DND-41 (cell line): Measurements from ENCODE around the gene MYH11.

Experiments used
- ATAC-seq: fragments of 200-7000 bp; cut with Tn5 transposase; 3 replicates; pipeline ENCODE4 v1.9.1; 2021; ENCODE audit warnings: low read depth; ENCODE audit not compliant: insufficient read depth
- DNase-seq: peaks from one replicate; pipeline ENCODE4 v3.0.0-alpha.2; 2020
- H2AFZ ChIP-seq: 2 replicates; pipeline ENCODE4 v1.6.0; 2012; ENCODE audit warnings: low read depth, low read length
- H3K27ac ChIP-seq: 2 replicates; pipeline ENCODE4 v1.5.1; 2012; ENCODE audit warnings: low read length, inconsistent platforms
- H3K27me3 ChIP-seq: fragments of 200-600 bp; sonication (generic); 2 replicates; pipeline ENCODE4 v1.6.0; 2012; ENCODE audit warnings: low read length, mild to moderate bottlenecking, inconsistent platforms; ENCODE audit not compliant: insufficient read depth, poor library complexity
- H3K36me3 ChIP-seq: 2 replicates; pipeline ENCODE4 v1.5.1; 2012; ENCODE audit warnings: low read length, inconsistent platforms; ENCODE audit not compliant: insufficient read depth
- H3K4me1 ChIP-seq: 2 replicates; pipeline ENCODE4 v1.5.1; 2012; ENCODE audit warnings: mild to moderate bottlenecking, low read length; ENCODE audit not compliant: insufficient read depth
- H3K4me2 ChIP-seq: 2 replicates; pipeline ENCODE4 v1.6.0; 2012; ENCODE audit warnings: mild to moderate bottlenecking, moderate library complexity, low read length, inconsistent platforms; ENCODE audit not compliant: insufficient read depth
- H3K4me3 ChIP-seq, 2 experiments: fragments of 200-600 bp in 1 of 2; shearing (Covaris generic) in 1 of 2; 2 replicates each; pipeline ENCODE4 v1.5.1; 2012 to 2016; ENCODE audit warnings: inconsistent platforms in 2 of 2, low read length in 2 of 2, mild to moderate bottlenecking in 2 of 2, low read depth in 1 of 2, moderate library complexity in 1 of 2
- H3K79me2 ChIP-seq: 2 replicates; pipeline ENCODE4 v1.6.0; 2012; ENCODE audit warnings: low read length, inconsistent platforms; ENCODE audit not compliant: insufficient read depth
- H3K9ac ChIP-seq: 2 replicates; pipeline ENCODE4 v1.6.0; 2012; ENCODE audit warnings: low read depth, mild to moderate bottlenecking, inconsistent platforms, low read length, moderate library complexity
- H3K9me3 ChIP-seq: 2 replicates; pipeline ENCODE4 v1.5.1; 2012; ENCODE audit warnings: low read length, moderate library complexity, mild to moderate bottlenecking, inconsistent platforms; ENCODE audit not compliant: insufficient read depth, severe bottlenecking
- H4K20me1 ChIP-seq: 2 replicates; pipeline ENCODE4 v1.6.0; 2012; ENCODE audit warnings: low read length; ENCODE audit not compliant: insufficient read depth
- EZH2 ChIP-seq: IDR thresholded peaks from 3 replicates; pipeline ENCODE4 v1.6.1; 2012; ENCODE audit warnings: borderline replicate concordance, low read depth, mild to moderate bottlenecking, moderate library complexity, low read length, inconsistent platforms; ENCODE audit not compliant: severe bottlenecking
- TF ChIP-seq, protein P1 (sequence below): IDR thresholded peaks from 2 replicates; pipeline ENCODE4 v1.5.1; 2012; ENCODE audit warnings: borderline replicate concordance, low read length, moderate library complexity, mild to moderate bottlenecking; ENCODE audit not compliant: poor library complexity, severe bottlenecking; ENCODE audit errors: extremely low read depth

The MYH11 gene

DNA sequence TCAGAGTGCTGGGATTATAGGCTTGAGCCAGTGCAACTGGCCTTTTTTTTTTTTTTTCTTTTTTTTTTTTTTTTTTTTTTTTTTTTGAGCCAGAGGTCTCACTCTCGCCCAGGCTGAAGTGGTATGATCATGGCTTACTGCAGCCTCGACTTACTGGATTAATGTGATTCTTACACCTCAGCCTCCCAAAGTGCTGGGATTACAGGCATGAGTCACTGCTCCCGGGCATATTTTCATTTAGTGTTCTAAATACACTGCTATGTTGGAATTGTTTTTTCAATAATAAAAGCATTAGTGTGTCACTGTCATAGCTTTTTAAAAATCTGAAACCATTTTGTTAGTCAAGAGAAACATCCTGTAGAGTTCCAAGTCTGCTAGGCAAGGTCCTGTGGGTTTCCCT is 166.5 kb downstream of the MYH11 start:
- H3K4me1 ChIP-seq, result no peaks in the 10 kb centered on the region
- TF ChIP-seq, protein P1, sequence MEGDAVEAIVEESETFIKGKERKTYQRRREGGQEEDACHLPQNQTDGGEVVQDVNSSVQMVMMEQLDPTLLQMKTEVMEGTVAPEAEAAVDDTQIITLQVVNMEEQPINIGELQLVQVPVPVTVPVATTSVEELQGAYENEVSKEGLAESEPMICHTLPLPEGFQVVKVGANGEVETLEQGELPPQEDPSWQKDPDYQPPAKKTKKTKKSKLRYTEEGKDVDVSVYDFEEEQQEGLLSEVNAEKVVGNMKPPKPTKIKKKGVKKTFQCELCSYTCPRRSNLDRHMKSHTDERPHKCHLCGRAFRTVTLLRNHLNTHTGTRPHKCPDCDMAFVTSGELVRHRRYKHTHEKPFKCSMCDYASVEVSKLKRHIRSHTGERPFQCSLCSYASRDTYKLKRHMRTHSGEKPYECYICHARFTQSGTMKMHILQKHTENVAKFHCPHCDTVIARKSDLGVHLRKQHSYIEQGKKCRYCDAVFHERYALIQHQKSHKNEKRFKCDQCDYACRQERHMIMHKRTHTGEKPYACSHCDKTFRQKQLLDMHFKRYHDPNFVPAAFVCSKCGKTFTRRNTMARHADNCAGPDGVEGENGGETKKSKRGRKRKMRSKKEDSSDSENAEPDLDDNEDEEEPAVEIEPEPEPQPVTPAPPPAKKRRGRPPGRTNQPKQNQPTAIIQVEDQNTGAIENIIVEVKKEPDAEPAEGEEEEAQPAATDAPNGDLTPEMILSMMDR, result no peak

DNA sequence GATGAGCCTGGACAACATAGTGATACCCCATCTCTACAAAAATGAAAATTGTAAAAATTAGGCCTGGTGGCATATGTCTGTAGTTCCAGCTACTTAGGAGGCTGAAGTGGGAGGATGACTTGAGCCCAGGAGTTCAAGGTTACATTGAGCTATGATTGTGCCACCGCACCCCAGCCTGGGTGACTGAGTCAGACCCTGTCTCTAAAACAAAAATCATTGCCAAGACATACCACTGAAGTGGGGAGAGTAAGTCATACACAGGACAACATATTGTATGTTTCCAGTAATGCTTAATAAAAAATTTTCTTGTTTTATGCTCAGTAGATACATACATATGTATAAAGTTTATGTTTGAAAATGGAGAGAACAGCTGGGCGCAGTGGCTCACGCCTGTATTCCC is 167.5 kb downstream of the MYH11 start:
- peaks cover 97% of the 10 kb centered on the region for H3K36me3 ChIP-seq
- H3K4me2 ChIP-seq, result no peak overlapping the region
- no peak overlapping the region for H3K4me3 ChIP-seq
- H3K27me3 ChIP-seq, result no peaks in the 10 kb centered on the region
- ATAC-seq (no peak), DNase-seq (no peak)
- H3K4me1 ChIP-seq, result no peaks in the 10 kb centered on the region
- no peaks in the 10 kb centered on the region for H3K9me3 ChIP-seq
- H3K79me2 ChIP-seq, result peaks cover 7% of the 10 kb centered on the region; the same call in 1 of the 2 replicates
- peaks cover 9% of the 10 kb centered on the region; the same call in 1 of the 2 replicates for H4K20me1 ChIP-seq
- no peak overlapping the region for H3K27ac ChIP-seq
- TF ChIP-seq, protein P1, result no peak
- TF ChIP-seq EZH2, result no peak
- H2AFZ ChIP-seq, result no peak overlapping the region
- no peak overlapping the region for H3K9ac ChIP-seq

More for the DNA sequence above, 166.5 kb downstream of the MYH11 start:
- Histone ChIP-seq H3K9me3 (no peaks in the 10 kb centered on the region), H3K27me3 (no peaks in the 10 kb centered on the region), H2AFZ (no peak overlapping the region), H3K4me2 (no peak overlapping the region), H3K9ac (no peak overlapping the region), H4K20me1 (peaks cover 9% of the 10 kb centered on the region; the same call in 1 of the 2 replicates), H3K36me3 (peaks cover 97% of the 10 kb centered on the region), H3K27ac (no peak overlapping the region), H3K79me2 (no peaks in the 10 kb centered on the region), H3K4me3 (no peak overlapping the region)
- ATAC-seq (no peak), DNase-seq (no peak)

DNA sequence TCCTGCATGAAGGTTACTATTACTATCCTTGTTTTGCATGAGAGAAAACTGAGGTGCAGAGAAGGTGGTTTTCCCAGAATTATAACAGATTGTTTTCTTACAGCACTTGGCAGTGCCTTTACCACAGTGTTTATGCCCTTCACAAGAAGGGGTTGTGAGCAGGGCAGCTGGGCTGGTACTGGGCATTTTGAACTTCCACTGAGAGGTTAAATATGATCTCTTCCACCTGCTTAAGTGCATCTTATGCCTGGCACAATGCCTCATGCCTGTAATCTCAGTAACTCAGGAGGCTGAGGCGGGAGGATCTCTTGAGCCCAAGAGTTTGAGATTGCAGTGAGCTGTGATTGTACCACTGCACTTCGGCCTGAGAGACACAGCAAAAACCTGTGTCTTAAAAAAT is 170.5 kb downstream of the MYH11 start:
- Histone ChIP-seq H3K9ac (no peak overlapping the region), H3K9me3 (no peaks in the 10 kb centered on the region), H3K36me3 (peaks cover 95% of the 10 kb centered on the region), H3K4me1 (no peaks in the 10 kb centered on the region), H4K20me1 (0 out of 2 replicates have a peak, but pooled peaks cover 5% of the 10 kb centered on the region), H3K27me3 (no peaks in the 10 kb centered on the region), H2AFZ (no peak overlapping the region), H3K79me2 (peaks cover 16% of the 10 kb centered on the region), H3K27ac (no peak overlapping the region), H3K4me2 (no peak overlapping the region), H3K4me3 (no peak overlapping the region)
- no peak for TF ChIP-seq EZH2
- TF ChIP-seq, protein P1, result no peak
- ATAC-seq, result no peak
- no peak for DNase-seq

DNA sequence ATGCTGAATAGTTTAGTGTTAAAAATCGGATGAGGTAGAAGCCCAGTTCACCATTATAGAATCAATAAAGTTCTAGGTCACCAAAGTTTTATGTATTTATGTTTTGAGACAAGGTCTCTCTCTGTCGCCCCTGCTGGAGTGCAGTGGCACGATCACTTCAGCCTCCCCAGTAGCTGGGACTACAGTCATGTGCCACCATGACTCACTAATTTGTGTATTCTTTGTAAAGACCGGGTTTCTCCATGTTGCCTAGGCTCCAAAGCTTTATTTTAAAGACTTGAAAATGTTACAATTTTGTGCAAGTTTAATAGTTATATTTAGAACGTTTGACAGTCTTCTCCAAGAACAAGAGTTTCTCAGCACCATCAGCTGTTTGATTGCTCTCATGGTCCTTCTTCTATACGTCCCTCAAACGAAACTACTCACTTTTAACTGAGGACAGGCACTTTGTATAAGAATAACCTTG is 174.7 kb downstream of the MYH11 start:
- 0 out of 2 replicates have a peak, but pooled peaks cover 2% of the 10 kb centered on the region for H4K20me1 ChIP-seq
- H3K4me2 ChIP-seq, result no peak overlapping the region
- no peaks in the 10 kb centered on the region for H3K9me3 ChIP-seq
- no peak for DNase-seq
- TF ChIP-seq, protein P1, result peak; percentile 47
- TF ChIP-seq EZH2, result no peak
- H3K4me1 ChIP-seq, result no peaks in the 10 kb centered on the region
- peaks cover 84% of the 10 kb centered on the region for H3K36me3 ChIP-seq
- no peak overlapping the region for H3K9ac ChIP-seq
- no peak overlapping the region for H3K4me3 ChIP-seq
- peaks cover 22% of the 10 kb centered on the region for H3K79me2 ChIP-seq
- H2AFZ ChIP-seq, result no peak overlapping the region
- peak; percentile 59; the same call in 1 of the 3 replicates for ATAC-seq
- H3K27me3 ChIP-seq, result no peaks in the 10 kb centered on the region
- H3K27ac ChIP-seq, result no peak overlapping the region
